H1 (cell line): ENCODE measurements around the gene TACC2.

Source experiments
- CTCF ChIP-seq, 3 experiments: IDR thresholded peaks; 1 replicate in 2 of 3; 2 replicates in 1 of 3; pipeline versions ENCODE4 v1.5.1 to v1.6.1; 2011; ENCODE audit warnings: low read length in 3 of 3, mild to moderate bottlenecking in 3 of 3, inconsistent platforms in 2 of 3, low read depth in 1 of 3, moderate library complexity in 1 of 3; ENCODE audit not compliant: insufficient read depth in 1 of 3; ENCODE audit errors: control extremely low read depth in 1 of 3
- EP300 ChIP-seq, 2 experiments: IDR thresholded peaks; 1 replicate in 1 of 2; 2 replicates in 1 of 2; pipeline ENCODE4 v1.6.1; 2011 to 2012; ENCODE audit warnings: low read depth in 2 of 2, low read length in 2 of 2, mild to moderate bottlenecking in 2 of 2, borderline replicate concordance in 1 of 2, inconsistent platforms in 1 of 2, moderate library complexity in 1 of 2
- EZH2 ChIP-seq: fragments of 200-600 bp; sonication (generic); IDR thresholded peaks from 2 replicates; pipeline ENCODE4 v1.7.1; 2012; ENCODE audit warnings: low read depth, mild to moderate bottlenecking, moderate library complexity, low read length, inconsistent platforms; ENCODE audit not compliant: severe bottlenecking
- MAX ChIP-seq: IDR thresholded peaks from 2 replicates; pipeline ENCODE4 v1.6.1; 2012; ENCODE audit warnings: inconsistent platforms
- PHF8 ChIP-seq: fragments of 200-600 bp; sonication (generic); conservative IDR thresholded peaks from 2 replicates; pipeline ENCODE4 v1.7.1; 2012; ENCODE audit warnings: low read depth, mild to moderate bottlenecking, inconsistent platforms, low read length, moderate library complexity
- POLR2A ChIP-seq, 2 experiments: IDR thresholded peaks; 1 replicate in 1 of 2; 2 replicates in 1 of 2; pipeline ENCODE4 v1.6.1; 2011; ENCODE audit warnings: low read depth in 2 of 2, low read length in 2 of 2, mild to moderate bottlenecking in 2 of 2; ENCODE audit errors: control extremely low read depth in 1 of 2
- RNF2 ChIP-seq: fragments of 200-900, 300-1000 bp; sonication (generic); IDR thresholded peaks from 2 replicates; pipeline ENCODE4 v1.7.1; 2016; ENCODE audit warnings: borderline replicate concordance, low read depth, mild to moderate bottlenecking, antibody characterized with exemption, low read length; ENCODE audit not compliant: poor library complexity, severe bottlenecking; ENCODE audit errors: missing control alignments
- TAF7 ChIP-seq: optimal IDR thresholded peaks from 2 replicates; pipeline ENCODE3; 2011; ENCODE audit warnings: low read depth, mild to moderate bottlenecking, inconsistent platforms, low read length, moderate library complexity, borderline replicate concordance

GRCh38 chr10:122295451-122295809 is 306.5 kb downstream of the TACC2 start:
- TF ChIP-seq MAX (no peak), TAF7 (no peak), POLR2A (IDR thresholded peaks at IDR 0.05; ENCODE audit: control extremely low read depth in 1 of 2, low read depth in 2 of 2, low read length in 2 of 2) (no peak), EP300 (IDR thresholded peaks at IDR 0.05; ENCODE audit: borderline replicate concordance in 1 of 2, low read depth in 2 of 2, low read length in 2 of 2) (no peak), CTCF (IDR thresholded peaks at IDR 0.05; ENCODE audit: control extremely low read depth in 1 of 3, insufficient read depth in 1 of 3, low read depth in 1 of 3, low read length in 3 of 3) (no peak), EZH2 (no peak), PHF8 (no peak), RNF2 (no peak)
